Ovary (tissue), 9 donors: ENCODE results near the gene SFTPB. TPM values are rescaled to one million over a fixed set of nuclear protein-coding genes. Genes with fewer than 3 reads are reported as not detected.

Experiments used
- DNase-seq, 5 donors: peaks; one replicate each; pipeline ENCODE4 v3.0.0-alpha.2; 2019 to 2020
- H3K27ac ChIP-seq, 2 donors: fragments of 200-600 bp; one replicate each; pipeline versions ENCODE4 v1.5.1 to v1.8.0; 2019 to 2022
- H3K27me3 ChIP-seq: fragments of 200-600 bp; one replicate; pipeline ENCODE4 v1.8.0; 2022
- H3K36me3 ChIP-seq: fragments of 200-600 bp; sonication (generic); one replicate; pipeline ENCODE4 v1.5.1; 2019
- H3K4me1 ChIP-seq: one replicate; pipeline ENCODE4 v1.8.1; 2013; ENCODE audit warnings: mild to moderate bottlenecking, moderate library complexity; ENCODE audit not compliant: insufficient read depth
- H3K4me3 ChIP-seq: fragments of 200-600 bp; sonication (generic); one replicate; pipeline ENCODE4 v1.5.1; 2017
- H3K9me3 ChIP-seq, 2 donors: fragments of 200-600 bp in 1 of 2; sonication (generic) in 1 of 2; one replicate each; pipeline versions ENCODE4 v1.5.1 to v1.8.1; 2013 to 2019; ENCODE audit warnings: mild to moderate bottlenecking in 1 of 2, moderate library complexity in 1 of 2
- CTCF ChIP-seq, 3 donors: fragments of 450-650 bp in 2 of 3; fragments of 200-600 bp in 1 of 3; IDR thresholded peaks; one replicate each; pipeline versions ENCODE4 v1.5.1 to v1.8.0; 2016 to 2022; ENCODE audit warnings: antibody characterized with exemption in 3 of 3, mild to moderate bottlenecking in 1 of 3
- EP300 ChIP-seq: sonication (generic); formaldehyde crosslinking; IDR thresholded peaks from one replicate; pipeline ENCODE4 v1.6.1; 2017; ENCODE audit warnings: antibody characterized with exemption
- POLR2A ChIP-seq: fragments of 450-650 bp; IDR thresholded peaks from one replicate; pipeline ENCODE4 v1.6.1; 2017; ENCODE audit warnings: antibody characterized with exemption, mild to moderate bottlenecking, moderate library complexity
- WGBS, 3 donors: extraction: QIAGEN DNeasy Blood & Tissue Kit in 1 of 3; methylation state at CpG; one replicate each; pipeline versions ENCODE4 v1.1.5 to v1.1.7; 2013 to 2017; 5-methylcytosine and 5-hydroxymethylcytosine counted together
- intact Hi-C, 4 donors: fragments of 100-400 bp; cut with DNase I; formaldehyde crosslinking; loops; one replicate each; pipeline versions ENCODE4 v1.11.0 to v1.15.1; 2022 to 2023
- polyA plus RNA-seq, 2 donors: library from polyadenylated mRNA; stranded (reverse); fragments of 200-250 nt in 1 of 2; fragments of 350-450 nt in 1 of 2; fragmentation: Illumina TruSeq in 1 of 2; extraction: RNeasy Lipid Tissue Mini Kit (QIAGEN cat#74804) in 1 of 2; gene quantifications; one replicate each; pipeline ENCODE4 v1.2.3, GENCODE V29; 2013 to 2014
- total RNA-seq, 7 donors: library from RNA; depleted of rRNA in 2 of 7; stranded (reverse); fragments of >200 nt in 2 of 7; fragmentation: NEBNext Ultra II Directional in 3 of 7; extraction: Animal tissue kit (Norgen Biotek cat#: 25700) in 3 of 7; gene quantifications; one replicate each; pipeline versions ENCODE4 v1.1.0 to v1.2.4, GENCODE V29; 2016 to 2023
- donor health status: DM: no; HTN: no; CAD: no; lungs with moderate emphysema.
- donor health status: DM: no; HTN: no; CAD: no.
- donor health status: Bipolar disorder and iron deficiency.
- donor health status: DM: yes; HTN: yes; CAD: no.
- donor health status: DM: no; HTN: no; CAD: no.
- donor health status: DM: yes; HTN: yes; CAD: no.

SFTPB gene
- total and polyA plus RNA-seq, 9 donors, result 0.27 to 15.4 (median 1.0) TPM; not detected in 2

- Histone ChIP-seq H3K4me1 (no peaks in the 10 kb centered on the region), H3K27ac (no peak overlapping the region), H3K36me3 (no peaks in the 10 kb centered on the region), H3K9me3 (no peaks in the 10 kb centered on the region), H3K27me3 (no peaks in the 10 kb centered on the region), H3K4me3 (no peak overlapping the region)
- intact Hi-C loops, result no loop called here
- DNase-seq, result no peak
- TF ChIP-seq EP300 (no peak), POLR2A (no peak), CTCF (IDR thresholded peaks at IDR 0.05) (no peak)
These were observed 34.2 kb upstream of the SFTPB start for GRCh38 chr2:85702172-85702571.

- DNase-seq, result peak in 1 of 5 donors; percentile 1
These were observed 31.3 kb upstream of the SFTPB start for GRCh38 chr2:85699325-85699724.

GRCh38 chr2:85698880-85699254 is 30.9 kb upstream of the SFTPB start:
- Histone ChIP-seq H3K4me3 (no peak overlapping the region), H3K4me1 (no peaks in the 10 kb centered on the region), H3K27me3 (no peaks in the 10 kb centered on the region), H3K9me3 (no peaks in the 10 kb centered on the region), H3K36me3 (no peaks in the 10 kb centered on the region), H3K27ac (no peak overlapping the region)
- no peak for TF ChIP-seq CTCF (IDR thresholded peaks at IDR 0.05)
- TF ChIP-seq POLR2A, result no peak
- TF ChIP-seq EP300, result no peak
- 65 to 85% (median 68%) methylated on average over 8 of the region's 8 CpGs for WGBS, 3 donors
- DNase-seq, result peak in 1 of 5 donors; percentile 3
- intact Hi-C loops, result no loop called here

More at GRCh38 chr2:85699325-85699724, 31.3 kb upstream of the SFTPB start:
- H3K27me3 ChIP-seq, result no peaks in the 10 kb centered on the region
- H3K4me3 ChIP-seq, result no peak overlapping the region
- intact Hi-C loops, result no loop called here
- no peak overlapping the region for H3K27ac ChIP-seq
- no peaks in the 10 kb centered on the region for H3K36me3 ChIP-seq
- H3K9me3 ChIP-seq, result no peaks in the 10 kb centered on the region
- no peaks in the 10 kb centered on the region for H3K4me1 ChIP-seq
- TF ChIP-seq POLR2A (no peak), EP300 (no peak), CTCF (IDR thresholded peaks at IDR 0.05) (no peak)
- 92 to 98% (median 97%) methylated on average over 1 of the region's 1 CpG for WGBS, 3 donors

- intact Hi-C loops, result no loop called here
These were observed 30.3 kb upstream of the SFTPB start for GRCh38 chr2:85698184-85698879.

More at GRCh38 chr2:85698184-85698879, 30.3 kb upstream of the SFTPB start:
- no peak overlapping the region for H3K27ac ChIP-seq
- WGBS, 3 donors, result 66 to 73% (median 69%) methylated on average over 11 of the region's 11 CpGs
- no peaks in the 10 kb centered on the region for H3K36me3 ChIP-seq
- DNase-seq, result peak in 1 of 5 donors; percentile 5
- TF ChIP-seq POLR2A, result no peak
- TF ChIP-seq EP300, result no peak
- TF ChIP-seq CTCF (IDR thresholded peaks at IDR 0.05), result no peak
- no peaks in the 10 kb centered on the region for H3K9me3 ChIP-seq
- H3K4me1 ChIP-seq, result no peaks in the 10 kb centered on the region
- H3K27me3 ChIP-seq, result no peaks in the 10 kb centered on the region
- H3K4me3 ChIP-seq, result no peak overlapping the region
